ENCODE results near the gene ANKRD13D.

GRCh38 chr11:67311556-67312082 lies 22.5 kb downstream of the ANKRD13D start:
- no peak for TF ChIP-seq POLR2A (IDR thresholded peaks at IDR 0.05)
- no peak for TF ChIP-seq CTCF (IDR thresholded peaks at IDR 0.05)
- TF ChIP-seq EP300 (IDR thresholded peaks at IDR 0.05) = no peak
